Loucy (cell line): Measurements from ENCODE around the gene GPR82.

ENCODE experiments used
- H2AFZ ChIP-seq: fragments of 200-600 bp; sonication (generic); 2 replicates; pipeline ENCODE4 v1.6.0; 2016; ENCODE audit warnings: antibody characterized with exemption, mild to moderate bottlenecking, low read length, moderate library complexity
- H3F3A ChIP-seq: fragments of 200-600 bp; 2 replicates; pipeline ENCODE4 v1.6.0; 2016; ENCODE audit warnings: antibody characterized with exemption, low read depth, mild to moderate bottlenecking
- H3K27me3 ChIP-seq: fragments of 200-600 bp; sonication (generic); 2 replicates; pipeline ENCODE4 v1.6.1; 2014; ENCODE audit warnings: low read length, mild to moderate bottlenecking; ENCODE audit not compliant: insufficient read depth, poor library complexity, severe bottlenecking
- H3K36me3 ChIP-seq: fragments of 200-600 bp; sonication (generic); 2 replicates; pipeline ENCODE4 v1.6.1; 2016; ENCODE audit warnings: low read length; ENCODE audit not compliant: insufficient read depth
- H3K4me1 ChIP-seq: fragments of 200-600 bp; sonication (generic); 2 replicates; pipeline ENCODE4 v1.5.1; 2014; ENCODE audit warnings: low read length, mild to moderate bottlenecking; ENCODE audit not compliant: insufficient read depth, poor library complexity, severe bottlenecking
- H3K4me2 ChIP-seq: fragments of 200-600 bp; sonication (generic); 2 replicates; pipeline ENCODE4 v1.6.0; 2014; ENCODE audit warnings: antibody characterized with exemption, low read length, low read depth, mild to moderate bottlenecking; ENCODE audit not compliant: poor library complexity, severe bottlenecking
- H3K4me3 ChIP-seq: fragments of 200-600 bp; sonication (generic); 2 replicates; pipeline ENCODE4 v1.5.1; 2014; ENCODE audit warnings: low read length, mild to moderate bottlenecking, mixed read lengths; ENCODE audit not compliant: poor library complexity, severe bottlenecking
- H3K79me2 ChIP-seq: fragments of 200-600 bp; sonication (generic); 2 replicates; pipeline ENCODE4 v1.6.1; 2014; ENCODE audit warnings: low read length; ENCODE audit not compliant: insufficient read depth
- H3K9ac ChIP-seq: fragments of 200-600 bp; sonication (generic); 2 replicates; pipeline ENCODE4 v1.6.0; 2014; ENCODE audit warnings: mild to moderate bottlenecking, low read depth, low read length, moderate library complexity; ENCODE audit not compliant: poor library complexity, severe bottlenecking
- H3K9me2 ChIP-seq: fragments of 200-600 bp; sonication (generic); replicated peaks from 2 replicates; pipeline ENCODE4 v1.6.1; 2016; ENCODE audit warnings: low read depth, low read length, mixed read lengths
- H3K9me3 ChIP-seq: fragments of 200-600 bp; sonication (generic); 2 replicates; pipeline ENCODE4 v1.6.1; 2014; ENCODE audit warnings: mild to moderate bottlenecking, antibody characterized with exemption, low read length, low read depth; ENCODE audit not compliant: insufficient read depth
- H4K20me1 ChIP-seq: fragments of 200-600 bp; sonication (generic); 2 replicates; pipeline ENCODE4 v1.6.0; 2014; ENCODE audit warnings: antibody characterized with exemption, low read length, mild to moderate bottlenecking; ENCODE audit not compliant: insufficient read depth, poor library complexity, severe bottlenecking
- CTCF ChIP-seq: fragments of 200-600 bp; sonication (generic); conservative IDR thresholded peaks from 2 replicates; pipeline ENCODE4 v1.5.1; 2014; ENCODE audit warnings: mild to moderate bottlenecking, antibody characterized with exemption, low read length
- EZH2phosphoT487 ChIP-seq: fragments of 200-600 bp; IDR thresholded peaks from 2 replicates; pipeline ENCODE4 v1.6.1; 2018; ENCODE audit warnings: antibody characterized with exemption, mild to moderate bottlenecking, moderate library complexity, borderline replicate concordance

Gene GPR82

GRCh38 chrX:41684940-41685339, 39.0 kb upstream of the GPR82 start:
- Histone ChIP-seq H3F3A (no peaks in the 10 kb centered on the region), H3K79me2 (no peaks in the 10 kb centered on the region), H3K4me2 (no peak overlapping the region), H3K4me1 (no peaks in the 10 kb centered on the region), H4K20me1 (no peaks in the 10 kb centered on the region), H3K36me3 (no peaks in the 10 kb centered on the region), H3K27me3 (no peaks in the 10 kb centered on the region), H3K9me3 (no peaks in the 10 kb centered on the region), H3K9ac (no peak overlapping the region), H3K4me3 (no peak overlapping the region), H2AFZ (no peak overlapping the region), H3K9me2 (no peaks in the 10 kb centered on the region)
- TF ChIP-seq EZH2phosphoT487, result no peak
- TF ChIP-seq CTCF, result no peak

- Histone ChIP-seq H2AFZ (no peak overlapping the region), H3K4me3 (no peak overlapping the region), H3K9ac (no peak overlapping the region), H3K4me1 (no peaks in the 10 kb centered on the region), H3K9me2 (no peaks in the 10 kb centered on the region), H3K27me3 (no peaks in the 10 kb centered on the region), H3K79me2 (no peaks in the 10 kb centered on the region), H3K9me3 (no peaks in the 10 kb centered on the region), H3F3A (no peaks in the 10 kb centered on the region), H4K20me1 (no peaks in the 10 kb centered on the region), H3K36me3 (no peaks in the 10 kb centered on the region), H3K4me2 (no peak overlapping the region)
- no peak for TF ChIP-seq CTCF
- no peak for TF ChIP-seq EZH2phosphoT487
Observed at GRCh38 chrX:41686788-41687187, 37.2 kb upstream of the GPR82 start.

GRCh38 chrX:41688156-41688555, 35.8 kb upstream of the GPR82 start:
- H3K4me3 ChIP-seq, result no peak overlapping the region
- no peaks in the 10 kb centered on the region for H3K36me3 ChIP-seq
- no peaks in the 10 kb centered on the region for H3K9me2 ChIP-seq
- no peak overlapping the region for H3K4me2 ChIP-seq
- no peaks in the 10 kb centered on the region for H3F3A ChIP-seq
- H4K20me1 ChIP-seq, result no peaks in the 10 kb centered on the region
- no peak overlapping the region for H2AFZ ChIP-seq
- H3K4me1 ChIP-seq, result no peaks in the 10 kb centered on the region
- no peaks in the 10 kb centered on the region for H3K9me3 ChIP-seq
- TF ChIP-seq CTCF (no peak), EZH2phosphoT487 (no peak)
- H3K9ac ChIP-seq, result no peak overlapping the region
- H3K27me3 ChIP-seq, result no peaks in the 10 kb centered on the region
- H3K79me2 ChIP-seq, result no peaks in the 10 kb centered on the region
